HL-60 (cell line): ENCODE measurements around the gene DEFB127.
"Not testable (repeated sequence)": the region's sequence is repeated elsewhere in the genome, so short reads cannot be mapped to it uniquely, and the experiment has no call there.

Experiments
- DNase-seq, 2 experiments: peaks; one replicate each; pipeline ENCODE4 v3.0.0-alpha.2; 2010 to 2020; ENCODE audit warnings: low read depth in 1 of 2, low spot score in 1 of 2
- H3K27ac ChIP-seq: fragments of 250-450 bp; sonication (Bioruptor Pico); replicated peaks from 2 replicates; pipeline ENCODE4 v1.5.1; 2020; ENCODE audit warnings: mild to moderate bottlenecking, moderate library complexity
- H3K27me3 ChIP-seq: fragments of 250-450 bp; sonication (Bioruptor Pico); 2 replicates; pipeline ENCODE4 v1.5.1; 2021; ENCODE audit warnings: mild to moderate bottlenecking, moderate library complexity; ENCODE audit not compliant: insufficient read depth, poor library complexity, severe bottlenecking
- H3K4me3 ChIP-seq: replicated peaks from 2 replicates; pipeline ENCODE4 v1.5.1; 2011; ENCODE audit warnings: mild to moderate bottlenecking, control low read depth, low read length; ENCODE audit not compliant: insufficient read depth
- GABPA ChIP-seq: IDR thresholded peaks from 2 replicates; pipeline ENCODE4 v1.6.1; 2012; ENCODE audit warnings: low read depth
- POLR2AphosphoS5 ChIP-seq: IDR thresholded peaks from 2 replicates; pipeline ENCODE4 v1.6.1; 2012; ENCODE audit warnings: low read depth
- SPI1 ChIP-seq: IDR thresholded peaks from 2 replicates; pipeline ENCODE4 v1.6.1; 2012; ENCODE audit warnings: low read depth, mild to moderate bottlenecking, borderline replicate concordance
- long read RNA-seq: library from polyadenylated mRNA; unstranded; transcript quantifications from one replicate; pipeline ENCODE4 v2.0.0, GENCODE V29; 2020
- TF ChIP-seq, protein P1 (sequence below): IDR thresholded peaks from 2 replicates; pipeline ENCODE4 v1.6.1; 2012; ENCODE audit warnings: low read depth; ENCODE audit not compliant: insufficient replicate concordance
- TF ChIP-seq, protein P2 (sequence below): IDR thresholded peaks from one replicate; pipeline ENCODE4 v1.5.1; 2011; ENCODE audit warnings: low read length, control low read depth, inconsistent platforms; ENCODE audit not compliant: insufficient read depth

DEFB127 gene, protein sequence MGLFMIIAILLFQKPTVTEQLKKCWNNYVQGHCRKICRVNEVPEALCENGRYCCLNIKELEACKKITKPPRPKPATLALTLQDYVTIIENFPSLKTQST
- long read RNA-seq, result 0 reads

DNA sequence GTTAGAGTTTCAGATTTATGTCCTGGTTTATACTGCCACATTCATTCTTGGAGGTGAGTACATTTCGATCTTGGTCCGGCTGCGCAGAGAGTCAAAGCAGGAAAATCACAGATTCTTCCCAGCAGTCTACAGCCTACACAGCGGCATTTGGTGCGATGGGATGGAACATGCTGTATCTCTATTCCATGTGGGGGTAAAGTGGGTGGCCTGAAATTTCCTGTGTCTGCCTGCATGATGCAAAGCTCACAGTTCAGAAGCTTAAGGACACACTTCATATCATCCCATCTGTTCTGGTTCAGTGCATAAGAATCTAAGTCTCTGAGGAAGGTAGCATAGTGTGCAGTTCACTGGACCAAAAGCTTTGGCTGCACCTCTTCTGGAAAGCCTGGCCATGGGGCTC lies at the start of gene DEFB127:
DEFB127 (plus strand) TSS at position 301 of the 400 bp plus-strand sequence; CDS start at position 392, 91 bp downstream.
- TF ChIP-seq, protein P1, sequence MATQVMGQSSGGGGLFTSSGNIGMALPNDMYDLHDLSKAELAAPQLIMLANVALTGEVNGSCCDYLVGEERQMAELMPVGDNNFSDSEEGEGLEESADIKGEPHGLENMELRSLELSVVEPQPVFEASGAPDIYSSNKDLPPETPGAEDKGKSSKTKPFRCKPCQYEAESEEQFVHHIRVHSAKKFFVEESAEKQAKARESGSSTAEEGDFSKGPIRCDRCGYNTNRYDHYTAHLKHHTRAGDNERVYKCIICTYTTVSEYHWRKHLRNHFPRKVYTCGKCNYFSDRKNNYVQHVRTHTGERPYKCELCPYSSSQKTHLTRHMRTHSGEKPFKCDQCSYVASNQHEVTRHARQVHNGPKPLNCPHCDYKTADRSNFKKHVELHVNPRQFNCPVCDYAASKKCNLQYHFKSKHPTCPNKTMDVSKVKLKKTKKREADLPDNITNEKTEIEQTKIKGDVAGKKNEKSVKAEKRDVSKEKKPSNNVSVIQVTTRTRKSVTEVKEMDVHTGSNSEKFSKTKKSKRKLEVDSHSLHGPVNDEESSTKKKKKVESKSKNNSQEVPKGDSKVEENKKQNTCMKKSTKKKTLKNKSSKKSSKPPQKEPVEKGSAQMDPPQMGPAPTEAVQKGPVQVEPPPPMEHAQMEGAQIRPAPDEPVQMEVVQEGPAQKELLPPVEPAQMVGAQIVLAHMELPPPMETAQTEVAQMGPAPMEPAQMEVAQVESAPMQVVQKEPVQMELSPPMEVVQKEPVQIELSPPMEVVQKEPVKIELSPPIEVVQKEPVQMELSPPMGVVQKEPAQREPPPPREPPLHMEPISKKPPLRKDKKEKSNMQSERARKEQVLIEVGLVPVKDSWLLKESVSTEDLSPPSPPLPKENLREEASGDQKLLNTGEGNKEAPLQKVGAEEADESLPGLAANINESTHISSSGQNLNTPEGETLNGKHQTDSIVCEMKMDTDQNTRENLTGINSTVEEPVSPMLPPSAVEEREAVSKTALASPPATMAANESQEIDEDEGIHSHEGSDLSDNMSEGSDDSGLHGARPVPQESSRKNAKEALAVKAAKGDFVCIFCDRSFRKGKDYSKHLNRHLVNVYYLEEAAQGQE, result no peak
- TF ChIP-seq, protein P2, sequence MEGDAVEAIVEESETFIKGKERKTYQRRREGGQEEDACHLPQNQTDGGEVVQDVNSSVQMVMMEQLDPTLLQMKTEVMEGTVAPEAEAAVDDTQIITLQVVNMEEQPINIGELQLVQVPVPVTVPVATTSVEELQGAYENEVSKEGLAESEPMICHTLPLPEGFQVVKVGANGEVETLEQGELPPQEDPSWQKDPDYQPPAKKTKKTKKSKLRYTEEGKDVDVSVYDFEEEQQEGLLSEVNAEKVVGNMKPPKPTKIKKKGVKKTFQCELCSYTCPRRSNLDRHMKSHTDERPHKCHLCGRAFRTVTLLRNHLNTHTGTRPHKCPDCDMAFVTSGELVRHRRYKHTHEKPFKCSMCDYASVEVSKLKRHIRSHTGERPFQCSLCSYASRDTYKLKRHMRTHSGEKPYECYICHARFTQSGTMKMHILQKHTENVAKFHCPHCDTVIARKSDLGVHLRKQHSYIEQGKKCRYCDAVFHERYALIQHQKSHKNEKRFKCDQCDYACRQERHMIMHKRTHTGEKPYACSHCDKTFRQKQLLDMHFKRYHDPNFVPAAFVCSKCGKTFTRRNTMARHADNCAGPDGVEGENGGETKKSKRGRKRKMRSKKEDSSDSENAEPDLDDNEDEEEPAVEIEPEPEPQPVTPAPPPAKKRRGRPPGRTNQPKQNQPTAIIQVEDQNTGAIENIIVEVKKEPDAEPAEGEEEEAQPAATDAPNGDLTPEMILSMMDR, result no peak
- TF ChIP-seq GABPA (no peak), POLR2AphosphoS5 (no peak), SPI1 (no peak)
- H3K4me3 ChIP-seq, result no peak within 1 kb of the TSS
- peaks cover 2% of the 10 kb centered on the region for H3K27me3 ChIP-seq
- no peak within 1 kb of the TSS for H3K27ac ChIP-seq
- DNase-seq, result no peak

DNA sequence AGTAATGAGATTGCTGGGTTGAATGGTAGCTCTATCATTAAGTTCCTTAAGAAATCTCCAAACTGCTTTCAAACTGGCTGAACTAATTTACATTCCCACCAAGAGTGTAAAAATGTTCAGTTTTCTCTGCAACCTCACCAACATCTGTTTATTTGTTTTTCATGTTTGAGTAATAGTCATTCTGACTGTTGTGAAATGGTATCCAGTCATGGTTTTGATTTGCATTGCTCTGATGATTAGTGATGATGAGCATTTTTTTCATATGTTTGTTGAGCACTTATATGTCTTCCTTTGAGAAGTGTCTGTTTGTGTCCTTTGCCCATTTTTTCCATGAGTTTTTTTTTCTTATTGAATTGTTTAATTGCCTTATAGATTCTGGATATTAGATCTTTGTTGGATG lies 44.9 kb upstream of the DEFB127 start:
- H3K4me3 ChIP-seq, result no peak overlapping the region
- TF ChIP-seq SPI1, result no peak
- TF ChIP-seq, protein P2, result no peak
- TF ChIP-seq GABPA, result no peak
- TF ChIP-seq, protein P1, result no peak
- no peak for TF ChIP-seq POLR2AphosphoS5
- no peak overlapping the region for H3K27ac ChIP-seq
- H3K27me3 ChIP-seq, result no peaks in the 10 kb centered on the region
- no peak for DNase-seq

DNA sequence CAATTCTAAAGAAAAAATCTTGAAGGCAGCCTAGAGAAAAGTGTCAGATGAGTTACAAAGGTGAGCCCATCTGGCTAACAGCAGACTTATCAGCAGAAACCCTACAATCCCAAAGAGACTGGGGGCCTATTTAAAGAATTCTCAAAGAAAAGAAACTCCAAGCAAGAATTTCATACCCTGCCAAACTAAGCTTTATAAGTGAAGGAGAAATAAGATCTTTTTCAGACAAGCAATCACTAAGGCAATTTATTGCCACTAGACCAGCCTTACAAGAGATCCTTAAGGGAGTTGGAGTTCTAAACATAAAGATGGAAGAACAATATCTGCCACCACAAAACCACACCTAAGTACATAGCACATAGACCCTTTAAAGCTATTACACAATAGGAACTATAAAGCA lies 39.7 kb upstream of the DEFB127 start:
- Histone ChIP-seq H3K27ac (no peak overlapping the region), H3K27me3 (no peaks in the 10 kb centered on the region), H3K4me3 (no peak overlapping the region)
- DNase-seq, result no peak
- no peak for TF ChIP-seq POLR2AphosphoS5
- TF ChIP-seq GABPA, result no peak
- TF ChIP-seq SPI1, result no peak
- TF ChIP-seq, protein P1, result no peak
- TF ChIP-seq, protein P2, result no peak

DNA sequence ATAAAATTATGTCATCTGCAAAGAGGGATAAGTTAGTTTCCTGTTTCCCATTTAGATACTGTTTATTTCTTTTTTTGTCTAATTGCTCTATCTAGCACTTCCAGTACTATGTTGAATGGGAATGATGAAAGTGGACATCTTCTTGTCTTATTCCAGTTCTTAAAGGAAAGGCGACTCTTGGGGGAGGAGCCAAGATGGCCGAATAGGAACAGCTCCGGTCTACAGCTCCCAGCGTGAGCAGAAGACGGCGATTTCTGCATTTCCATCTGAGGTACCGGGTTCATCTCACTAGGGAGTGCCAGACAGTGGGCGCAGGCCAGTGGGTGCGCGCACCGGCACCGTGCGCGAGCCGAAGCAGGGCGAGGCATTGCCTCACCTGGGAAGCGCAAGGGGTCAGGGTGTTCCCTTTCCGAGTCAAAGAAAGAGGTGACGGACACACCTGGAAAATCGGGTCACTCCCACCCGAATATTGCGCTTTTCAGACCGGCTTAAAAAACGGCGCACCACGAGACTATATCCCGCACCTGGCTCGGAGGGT lies 27.4 kb upstream of the DEFB127 start:
- not testable (repeated sequence) for H3K27me3 ChIP-seq, H3K4me3 ChIP-seq, DNase-seq, H3K27ac ChIP-seq
